Peyer's patch (tissue), 4 donors: Measurements from ENCODE around the gene WDR43. TPM values are rescaled to one million over a fixed set of nuclear protein-coding genes. Genes with fewer than 3 reads are reported as not detected.

Experiments used
- DNase-seq, 3 donors: peaks; one replicate each; pipeline ENCODE4 v3.0.0-alpha.2; 2017 to 2019
- H3K27ac ChIP-seq, 4 donors: fragments of 200-600 bp; sonication (generic); one replicate each; pipeline ENCODE4 v1.5.1; 2016 to 2019
- H3K27me3 ChIP-seq, 2 donors: fragments of 200-600 bp; sonication (generic); one replicate each; pipeline ENCODE4 v1.5.1; 2019
- H3K36me3 ChIP-seq, 3 donors: fragments of 200-600 bp; sonication (generic); one replicate each; pipeline ENCODE4 v1.5.1; 2016 to 2019
- H3K4me1 ChIP-seq, 4 donors: fragments of 200-600 bp; sonication (generic); one replicate each; pipeline ENCODE4 v1.5.1; 2016 to 2019
- H3K4me3 ChIP-seq, 4 donors: fragments of 200-600 bp; sonication (generic); 1 replicate in 3 of 4; 2 replicates in 1 of 4; pipeline ENCODE4 v1.5.1; 2016 to 2019; ENCODE audit warnings: mild to moderate bottlenecking in 1 of 4
- H3K9me3 ChIP-seq, 4 donors: fragments of 200-600 bp; sonication (generic); one replicate each; pipeline ENCODE4 v1.5.1; 2016 to 2019; ENCODE audit warnings: mild to moderate bottlenecking in 1 of 4
- POLR2A ChIP-seq, 2 donors: fragments of 450-650 bp; IDR thresholded peaks; one replicate each; pipeline ENCODE4 v1.5.1; 2017; ENCODE audit warnings: antibody characterized with exemption in 2 of 2, mild to moderate bottlenecking in 2 of 2, moderate library complexity in 2 of 2
- total RNA-seq, 4 donors: library from RNA; depleted of rRNA; stranded (reverse); fragments of >200 nt; gene quantifications; one replicate each; pipeline ENCODE4 v1.1.0, GENCODE V29; 2016
- TF ChIP-seq, protein P1 (sequence below), 6 experiments: fragments of 450-650 bp in 4 of 6; fragments of 200-600 bp in 2 of 6; sonication (generic) in 1 of 6; IDR thresholded peaks; one replicate each; pipeline ENCODE4 v1.5.1; 2017 to 2019; ENCODE audit warnings: antibody characterized with exemption in 6 of 6, mild to moderate bottlenecking in 3 of 6, moderate library complexity in 1 of 6

The WDR43 gene
- total RNA-seq, 4 donors from 2014 or later = 17.4 to 98.2 (median 24.4) TPM

DNA sequence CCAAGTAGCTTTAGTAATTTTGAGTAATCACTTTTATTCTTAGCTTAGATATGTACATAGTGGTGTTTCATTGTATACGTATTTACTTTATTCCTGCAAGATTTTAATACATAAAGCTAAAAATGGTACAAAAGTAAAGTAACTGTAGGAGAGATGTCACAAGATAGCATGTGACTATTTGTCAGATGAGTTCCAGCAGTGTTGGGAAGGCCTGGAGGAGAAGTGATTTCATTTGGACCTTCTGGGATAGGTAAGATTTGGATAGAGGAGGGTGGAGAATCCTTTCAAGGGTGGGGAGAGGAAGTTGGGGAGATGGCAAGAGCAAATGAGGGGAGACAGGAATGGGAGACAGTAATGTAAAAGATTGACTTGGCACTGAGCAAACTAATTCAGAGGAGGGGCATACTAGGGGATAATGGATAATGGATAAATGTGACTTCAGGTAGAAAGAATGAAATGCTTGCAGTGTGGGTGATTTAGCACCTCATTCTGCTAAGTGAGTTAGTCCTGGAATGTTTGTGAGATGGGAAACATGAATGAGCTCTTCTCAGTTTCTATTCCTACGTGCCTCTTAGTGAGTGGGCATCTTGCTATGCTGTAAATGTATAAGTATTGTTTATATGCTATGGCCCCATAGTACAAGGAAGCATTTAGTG, 10.5 kb downstream of the WDR43 start:
- Histone ChIP-seq H3K27ac (no peak overlapping the region), H3K36me3 (peaks cover 0 to 61% (median 0%) of the 10 kb centered on the region in 3 donors)
- no peak for TF ChIP-seq POLR2A (IDR thresholded peaks at IDR 0.05)
- TF ChIP-seq, protein P1, sequence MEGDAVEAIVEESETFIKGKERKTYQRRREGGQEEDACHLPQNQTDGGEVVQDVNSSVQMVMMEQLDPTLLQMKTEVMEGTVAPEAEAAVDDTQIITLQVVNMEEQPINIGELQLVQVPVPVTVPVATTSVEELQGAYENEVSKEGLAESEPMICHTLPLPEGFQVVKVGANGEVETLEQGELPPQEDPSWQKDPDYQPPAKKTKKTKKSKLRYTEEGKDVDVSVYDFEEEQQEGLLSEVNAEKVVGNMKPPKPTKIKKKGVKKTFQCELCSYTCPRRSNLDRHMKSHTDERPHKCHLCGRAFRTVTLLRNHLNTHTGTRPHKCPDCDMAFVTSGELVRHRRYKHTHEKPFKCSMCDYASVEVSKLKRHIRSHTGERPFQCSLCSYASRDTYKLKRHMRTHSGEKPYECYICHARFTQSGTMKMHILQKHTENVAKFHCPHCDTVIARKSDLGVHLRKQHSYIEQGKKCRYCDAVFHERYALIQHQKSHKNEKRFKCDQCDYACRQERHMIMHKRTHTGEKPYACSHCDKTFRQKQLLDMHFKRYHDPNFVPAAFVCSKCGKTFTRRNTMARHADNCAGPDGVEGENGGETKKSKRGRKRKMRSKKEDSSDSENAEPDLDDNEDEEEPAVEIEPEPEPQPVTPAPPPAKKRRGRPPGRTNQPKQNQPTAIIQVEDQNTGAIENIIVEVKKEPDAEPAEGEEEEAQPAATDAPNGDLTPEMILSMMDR (IDR thresholded peaks at IDR 0.05) = no peak

DNA sequence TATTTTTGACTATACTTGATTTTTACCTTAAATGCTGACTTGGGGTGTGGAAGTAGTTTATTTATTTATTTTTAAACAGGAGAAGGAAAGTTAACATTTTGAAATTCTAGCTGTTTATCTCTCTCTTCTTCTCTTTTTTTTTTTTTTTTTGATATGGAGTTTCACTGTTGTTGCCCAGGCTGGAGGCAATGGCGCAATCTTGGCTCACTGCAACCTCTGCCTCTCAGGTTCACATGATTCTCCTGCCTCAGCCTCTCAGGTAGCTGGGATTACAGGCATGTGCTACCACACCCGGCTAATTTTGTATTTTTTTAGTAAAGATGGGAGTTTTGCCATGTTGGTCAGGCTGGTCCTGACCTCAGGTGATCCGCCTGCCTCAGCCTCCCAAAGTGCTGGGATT, 11.1 kb downstream of the WDR43 start:
- H3K36me3 ChIP-seq = peaks cover 0 to 64% (median 0%) of the 10 kb centered on the region in 3 donors
- no peak overlapping the region for H3K4me3 ChIP-seq
- no peak for DNase-seq
- no peaks in the 10 kb centered on the region for H3K27me3 ChIP-seq
- no peak overlapping the region for H3K27ac ChIP-seq
- H3K4me1 ChIP-seq = no peaks in the 10 kb centered on the region
- H3K9me3 ChIP-seq = no peaks in the 10 kb centered on the region
- no peak for TF ChIP-seq POLR2A (IDR thresholded peaks at IDR 0.05)
- TF ChIP-seq, protein P1 (IDR thresholded peaks at IDR 0.05) = no peak

More for the DNA sequence above, 10.5 kb downstream of the WDR43 start:
- DNase-seq = no peak
- H3K4me3 ChIP-seq = no peak overlapping the region
- no peaks in the 10 kb centered on the region for H3K27me3 ChIP-seq
- no peaks in the 10 kb centered on the region for H3K4me1 ChIP-seq
- no peaks in the 10 kb centered on the region for H3K9me3 ChIP-seq

DNA sequence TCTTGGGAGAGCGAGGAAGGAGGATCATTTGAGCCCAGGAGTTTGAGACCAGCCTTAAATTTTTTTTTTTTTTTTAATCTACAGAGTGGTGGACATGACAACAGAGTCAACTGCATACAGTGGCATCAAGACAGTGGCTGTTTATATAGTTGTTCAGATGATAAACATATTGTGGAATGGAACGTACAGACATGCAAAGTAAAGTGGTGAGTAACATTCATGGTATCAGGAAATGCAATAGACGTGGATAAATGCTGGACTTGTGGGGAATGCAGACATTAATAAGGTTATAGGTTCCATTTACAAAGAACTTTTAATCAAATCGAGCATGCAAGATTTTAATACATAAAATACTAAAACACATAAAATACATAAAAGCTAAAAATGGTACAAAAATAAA, 11.9 kb downstream of the WDR43 start:
- no peaks in the 10 kb centered on the region for H3K9me3 ChIP-seq
- peaks cover 0 to 64% (median 0%) of the 10 kb centered on the region in 3 donors for H3K36me3 ChIP-seq
- no peaks in the 10 kb centered on the region for H3K4me1 ChIP-seq
- no peaks in the 10 kb centered on the region for H3K27me3 ChIP-seq
- TF ChIP-seq POLR2A (IDR thresholded peaks at IDR 0.05) = no peak
- TF ChIP-seq, protein P1 (IDR thresholded peaks at IDR 0.05) = no peak
- DNase-seq = no peak
- no peak overlapping the region for H3K27ac ChIP-seq
- H3K4me3 ChIP-seq = no peak overlapping the region

DNA sequence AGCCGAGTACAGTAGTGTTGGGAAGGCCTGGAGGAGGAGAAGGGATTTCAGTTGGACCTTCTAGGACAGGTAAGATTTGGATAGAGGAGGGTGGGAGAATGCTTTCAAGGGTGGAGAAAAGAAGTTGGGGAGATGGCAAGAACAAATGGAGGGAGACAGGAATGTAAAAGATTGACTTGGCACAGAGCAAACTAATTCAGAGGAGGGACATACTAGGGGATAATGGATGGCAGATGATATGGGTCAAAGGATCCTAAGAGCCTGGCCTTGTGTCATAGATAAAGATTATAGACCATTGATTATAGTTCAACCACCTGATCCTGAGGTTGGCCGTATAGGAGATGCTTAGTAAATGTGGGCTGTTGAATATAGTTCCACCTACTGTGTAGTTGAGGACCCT, 12.4 kb downstream of the WDR43 start:
- no peak for TF ChIP-seq POLR2A (IDR thresholded peaks at IDR 0.05)
- TF ChIP-seq, protein P1 (IDR thresholded peaks at IDR 0.05) = no peak
- Histone ChIP-seq H3K9me3 (no peaks in the 10 kb centered on the region), H3K36me3 (peaks cover 0 to 64% (median 0%) of the 10 kb centered on the region in 3 donors), H3K27me3 (no peaks in the 10 kb centered on the region), H3K4me3 (no peak overlapping the region), H3K27ac (no peak overlapping the region), H3K4me1 (no peaks in the 10 kb centered on the region)
- DNase-seq = no peak

DNA sequence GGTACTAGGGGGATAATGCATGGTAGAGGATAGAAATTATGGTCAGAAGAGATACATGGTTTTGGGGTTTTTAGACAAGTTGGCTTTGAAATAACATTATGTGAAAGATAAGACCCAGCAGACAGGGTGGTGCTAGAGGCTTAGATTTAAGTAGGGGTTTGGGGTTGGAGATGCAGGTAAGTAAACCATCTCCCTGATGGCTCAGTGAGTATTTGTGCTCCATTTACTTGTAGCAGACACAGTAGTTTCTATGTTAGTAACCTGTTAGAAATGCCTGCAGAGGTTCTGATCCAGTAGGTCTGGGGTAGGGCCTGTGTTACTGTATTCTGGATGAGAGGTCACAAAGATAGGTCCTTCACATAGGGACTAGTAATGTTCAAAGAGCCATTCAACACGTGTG, 13.7 kb downstream of the WDR43 start:
- TF ChIP-seq, protein P1 (IDR thresholded peaks at IDR 0.05) = no peak
- TF ChIP-seq POLR2A (IDR thresholded peaks at IDR 0.05) = no peak
- Histone ChIP-seq H3K27ac (no peak overlapping the region), H3K36me3 (peaks cover 0 to 65% (median 0%) of the 10 kb centered on the region in 3 donors), H3K4me1 (no peaks in the 10 kb centered on the region), H3K27me3 (no peaks in the 10 kb centered on the region), H3K9me3 (no peaks in the 10 kb centered on the region), H3K4me3 (no peak overlapping the region)
- no peak for DNase-seq
